ENCODE results near the gene HDAC4. TPM values are rescaled to one million over a fixed set of nuclear protein-coding genes. Genes with fewer than 3 reads are reported as not detected.

The HDAC4 gene
- total RNA-seq, 1 donor from 2014 or later: 76.6 TPM

DNA sequence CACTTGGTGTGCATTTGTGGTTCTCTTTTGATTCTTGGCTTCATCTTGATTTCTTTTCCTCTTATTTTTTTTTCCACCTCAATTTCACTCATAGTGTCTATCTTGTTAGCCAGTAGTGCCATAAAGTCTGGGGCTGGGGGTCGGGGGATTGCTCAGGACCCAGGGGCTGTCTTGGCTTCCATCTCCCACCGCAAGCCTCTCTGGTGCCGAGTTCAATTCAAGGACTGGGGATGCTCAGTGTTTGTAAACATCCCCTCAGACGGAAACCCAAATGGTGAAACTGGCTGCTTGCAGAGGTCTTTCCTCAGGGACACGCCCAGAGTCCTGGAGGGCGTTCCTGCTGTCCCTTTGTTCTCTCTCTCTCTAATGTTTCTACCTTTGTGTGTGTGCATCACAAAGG lies 379.6 kb downstream of the HDAC4 start:
- no peak overlapping the region for H3K27ac ChIP-seq
- intact Hi-C loops (cut with DNase I): no loop called here
- H3K27me3 ChIP-seq: no peaks in the 10 kb centered on the region
- no peak overlapping the region for H3K4me3 ChIP-seq
- DNase-seq (ENCODE audit: extremely low spot score in 2 of 2): no peak
- H3K36me3 ChIP-seq: no peaks in the 10 kb centered on the region
- peaks cover 15% of the 10 kb centered on the region for H3K4me1 ChIP-seq
- H3K9me3 ChIP-seq: no peaks in the 10 kb centered on the region
- no peak for TF ChIP-seq POLR2AphosphoS5 (IDR thresholded peaks at IDR 0.05; ENCODE audit: insufficient read depth in 1 of 2, low read depth in 1 of 2)
- TF ChIP-seq, protein P1, sequence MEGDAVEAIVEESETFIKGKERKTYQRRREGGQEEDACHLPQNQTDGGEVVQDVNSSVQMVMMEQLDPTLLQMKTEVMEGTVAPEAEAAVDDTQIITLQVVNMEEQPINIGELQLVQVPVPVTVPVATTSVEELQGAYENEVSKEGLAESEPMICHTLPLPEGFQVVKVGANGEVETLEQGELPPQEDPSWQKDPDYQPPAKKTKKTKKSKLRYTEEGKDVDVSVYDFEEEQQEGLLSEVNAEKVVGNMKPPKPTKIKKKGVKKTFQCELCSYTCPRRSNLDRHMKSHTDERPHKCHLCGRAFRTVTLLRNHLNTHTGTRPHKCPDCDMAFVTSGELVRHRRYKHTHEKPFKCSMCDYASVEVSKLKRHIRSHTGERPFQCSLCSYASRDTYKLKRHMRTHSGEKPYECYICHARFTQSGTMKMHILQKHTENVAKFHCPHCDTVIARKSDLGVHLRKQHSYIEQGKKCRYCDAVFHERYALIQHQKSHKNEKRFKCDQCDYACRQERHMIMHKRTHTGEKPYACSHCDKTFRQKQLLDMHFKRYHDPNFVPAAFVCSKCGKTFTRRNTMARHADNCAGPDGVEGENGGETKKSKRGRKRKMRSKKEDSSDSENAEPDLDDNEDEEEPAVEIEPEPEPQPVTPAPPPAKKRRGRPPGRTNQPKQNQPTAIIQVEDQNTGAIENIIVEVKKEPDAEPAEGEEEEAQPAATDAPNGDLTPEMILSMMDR (IDR thresholded peaks at IDR 0.05): no peak
- TF ChIP-seq POLR2A (IDR thresholded peaks at IDR 0.05): no peak

DNA sequence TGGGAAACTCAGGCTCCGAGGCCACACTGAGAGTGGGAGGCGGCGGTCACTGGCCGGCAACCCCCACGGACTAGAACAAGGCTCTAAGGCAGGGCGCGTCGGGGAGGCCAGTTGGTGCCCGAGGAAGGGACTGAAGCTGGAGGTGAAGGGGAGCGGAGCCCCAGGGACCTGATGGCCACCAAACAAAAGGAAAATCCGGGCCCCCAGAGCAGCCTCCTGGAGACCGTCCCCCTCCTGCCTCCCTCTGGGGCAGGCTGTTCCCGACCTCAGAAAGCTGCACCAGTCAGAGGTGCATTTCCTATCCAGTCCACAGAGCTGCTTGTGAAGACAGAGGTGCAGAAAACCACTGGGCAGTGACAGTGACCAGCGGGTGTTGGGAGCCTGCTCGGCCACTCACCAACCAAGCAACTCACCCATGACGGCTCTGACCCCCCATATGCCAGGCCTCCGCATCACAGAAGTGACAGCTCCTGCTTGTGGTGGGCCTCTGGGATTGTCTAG lies 380.2 kb downstream of the HDAC4 start:
- intact Hi-C loops (cut with DNase I): no loop called here
- peaks cover 13% of the 10 kb centered on the region for H3K4me1 ChIP-seq

GRCh38 chr2:239019183-239019581 lies 381.6 kb downstream of the HDAC4 start:
- Histone ChIP-seq H3K4me3 (no peak overlapping the region), H3K4me1 (no peaks in the 10 kb centered on the region), H3K27me3 (no peaks in the 10 kb centered on the region), H3K9me3 (no peaks in the 10 kb centered on the region), H3K27ac (no peak overlapping the region), H3K36me3 (no peaks in the 10 kb centered on the region)
- DNase-seq (ENCODE audit: extremely low spot score in 2 of 2): no peak
- TF ChIP-seq, protein P1 (IDR thresholded peaks at IDR 0.05): no peak
- TF ChIP-seq POLR2AphosphoS5 (IDR thresholded peaks at IDR 0.05; ENCODE audit: insufficient read depth in 1 of 2, low read depth in 1 of 2) (no peak), POLR2A (IDR thresholded peaks at IDR 0.05) (no peak)
- intact Hi-C loops (cut with DNase I): no loop called here

More for the DNA sequence above, 380.2 kb downstream of the HDAC4 start:
- Histone ChIP-seq H3K36me3 (no peaks in the 10 kb centered on the region), H3K9me3 (no peaks in the 10 kb centered on the region), H3K27ac (no peak overlapping the region), H3K27me3 (no peaks in the 10 kb centered on the region), H3K4me3 (no peak overlapping the region)
- no peak for DNase-seq (ENCODE audit: extremely low spot score in 2 of 2)
- no peak for TF ChIP-seq POLR2A (IDR thresholded peaks at IDR 0.05)
- TF ChIP-seq POLR2AphosphoS5 (IDR thresholded peaks at IDR 0.05; ENCODE audit: insufficient read depth in 1 of 2, low read depth in 1 of 2): no peak
- TF ChIP-seq, protein P1 (IDR thresholded peaks at IDR 0.05): no peak

- H3K27me3 ChIP-seq: no peaks in the 10 kb centered on the region
- H3K27ac ChIP-seq: no peak overlapping the region
- H3K4me1 ChIP-seq: no peaks in the 10 kb centered on the region
- no peak for DNase-seq (ENCODE audit: extremely low spot score in 2 of 2)
- intact Hi-C loops (cut with DNase I): no loop called here
- H3K4me3 ChIP-seq: no peak overlapping the region
- TF ChIP-seq, protein P1 (IDR thresholded peaks at IDR 0.05): no peak
- no peak for TF ChIP-seq POLR2AphosphoS5 (IDR thresholded peaks at IDR 0.05; ENCODE audit: insufficient read depth in 1 of 2, low read depth in 1 of 2)
- no peak for TF ChIP-seq POLR2A (IDR thresholded peaks at IDR 0.05)
- H3K36me3 ChIP-seq: no peaks in the 10 kb centered on the region
- H3K9me3 ChIP-seq: no peaks in the 10 kb centered on the region
Observed at GRCh38 chr2:239018271-239019182, 382.3 kb downstream of the HDAC4 start.
